Lower leg skin (tissue), 4 donors: ENCODE data around the gene EID3. TPM values are rescaled to one million over a fixed set of nuclear protein-coding genes. Genes with fewer than 3 reads are reported as not detected.

Source experiments
- DNase-seq, 2 donors: peaks; one replicate each; pipeline ENCODE4 v3.0.0-alpha.2; 2019; ENCODE audit warnings: low spot score in 2 of 2
- H3K4me3 ChIP-seq: fragments of 200-600 bp; sonication (generic); 2 replicates; pipeline ENCODE4 v1.5.1; 2017; ENCODE audit warnings: mild to moderate bottlenecking, low read depth; ENCODE audit not compliant: poor library complexity, severe bottlenecking
- POLR2A ChIP-seq, 2 donors: fragments of 450-650 bp; IDR thresholded peaks; one replicate each; pipeline ENCODE4 v1.6.1; 2016 to 2017; ENCODE audit warnings: antibody characterized with exemption in 2 of 2, mild to moderate bottlenecking in 1 of 2, moderate library complexity in 1 of 2
- WGBS, 2 donors: methylation state at CpG; one replicate each; pipeline ENCODE4 v1.1.5; 2018; 5-methylcytosine and 5-hydroxymethylcytosine counted together
- intact Hi-C: fragments of 100-400 bp; cut with DNase I; formaldehyde crosslinking; loops from one replicate; pipeline ENCODE4 v1.15.0; 2023; ENCODE audit warnings: low total_unique reads
- total RNA-seq, 4 donors: library from RNA; depleted of rRNA; stranded (reverse); fragments of >200 nt; gene quantifications; one replicate each; pipeline ENCODE4 v1.1.0, GENCODE V29; 2016
- TF ChIP-seq, protein P1 (sequence below), 3 donors: fragments of 450-650 bp; IDR thresholded peaks; one replicate each; pipeline ENCODE4 v1.5.1; 2016; ENCODE audit warnings: antibody characterized with exemption in 3 of 3, mild to moderate bottlenecking in 3 of 3, moderate library complexity in 2 of 3

Gene EID3
- total RNA-seq, 4 donors from 2014 or later = 1.1 to 3.6 (median 3.1) TPM

GRCh38 chr12:104280111-104280510 is 23.4 kb upstream of the EID3 start:
- TF ChIP-seq, protein P1, sequence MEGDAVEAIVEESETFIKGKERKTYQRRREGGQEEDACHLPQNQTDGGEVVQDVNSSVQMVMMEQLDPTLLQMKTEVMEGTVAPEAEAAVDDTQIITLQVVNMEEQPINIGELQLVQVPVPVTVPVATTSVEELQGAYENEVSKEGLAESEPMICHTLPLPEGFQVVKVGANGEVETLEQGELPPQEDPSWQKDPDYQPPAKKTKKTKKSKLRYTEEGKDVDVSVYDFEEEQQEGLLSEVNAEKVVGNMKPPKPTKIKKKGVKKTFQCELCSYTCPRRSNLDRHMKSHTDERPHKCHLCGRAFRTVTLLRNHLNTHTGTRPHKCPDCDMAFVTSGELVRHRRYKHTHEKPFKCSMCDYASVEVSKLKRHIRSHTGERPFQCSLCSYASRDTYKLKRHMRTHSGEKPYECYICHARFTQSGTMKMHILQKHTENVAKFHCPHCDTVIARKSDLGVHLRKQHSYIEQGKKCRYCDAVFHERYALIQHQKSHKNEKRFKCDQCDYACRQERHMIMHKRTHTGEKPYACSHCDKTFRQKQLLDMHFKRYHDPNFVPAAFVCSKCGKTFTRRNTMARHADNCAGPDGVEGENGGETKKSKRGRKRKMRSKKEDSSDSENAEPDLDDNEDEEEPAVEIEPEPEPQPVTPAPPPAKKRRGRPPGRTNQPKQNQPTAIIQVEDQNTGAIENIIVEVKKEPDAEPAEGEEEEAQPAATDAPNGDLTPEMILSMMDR (IDR thresholded peaks at IDR 0.05) = no peak
- TF ChIP-seq POLR2A (IDR thresholded peaks at IDR 0.05) = no peak
- 92 to 100% methylated on average over 1 of the region's 1 CpG for WGBS, 2 donors
- intact Hi-C loops = no loop called here
- DNase-seq = no peak
- no peak overlapping the region for H3K4me3 ChIP-seq

DNA sequence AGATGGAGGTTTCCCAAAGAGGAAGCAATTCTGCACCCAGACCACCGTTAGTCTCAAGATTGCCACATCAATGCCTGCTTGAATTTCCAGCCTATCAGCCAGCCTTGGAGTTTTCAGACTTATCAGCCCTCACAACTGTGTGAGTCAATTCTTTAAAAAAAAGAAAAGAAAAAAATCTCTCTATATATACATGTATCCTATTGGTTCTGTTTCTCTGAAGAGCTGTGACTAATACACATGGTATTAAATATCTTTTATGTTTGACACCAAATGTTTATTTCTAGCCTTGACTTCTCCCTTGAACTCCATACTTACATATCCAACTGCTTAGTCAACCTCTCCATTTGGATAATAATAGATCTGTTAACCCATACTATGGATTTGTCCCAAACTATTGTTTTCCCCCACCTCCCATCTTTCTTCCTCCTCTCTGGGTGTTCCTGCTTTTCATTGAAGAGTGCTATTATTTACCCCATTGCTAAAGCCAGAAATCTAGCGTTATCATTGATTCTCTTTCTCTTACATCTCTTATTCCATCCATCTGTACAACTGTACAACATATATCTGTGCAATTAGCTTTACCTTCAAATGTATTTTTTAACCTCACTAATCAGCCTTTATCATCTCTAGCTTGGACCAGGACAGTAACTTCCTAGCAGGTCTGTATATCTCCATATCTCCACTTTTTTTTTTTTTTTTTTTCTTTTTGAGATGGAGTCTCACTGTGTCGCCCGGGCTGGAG is 22.7 kb upstream of the EID3 start:
- WGBS, 2 donors = 57 to 67% methylated on average over 4 of the region's 4 CpGs
- no peak for DNase-seq
- intact Hi-C loops = no loop called here
- TF ChIP-seq, protein P1 (IDR thresholded peaks at IDR 0.05) = no peak
- no peak for TF ChIP-seq POLR2A (IDR thresholded peaks at IDR 0.05)
- no peak overlapping the region for H3K4me3 ChIP-seq

DNA sequence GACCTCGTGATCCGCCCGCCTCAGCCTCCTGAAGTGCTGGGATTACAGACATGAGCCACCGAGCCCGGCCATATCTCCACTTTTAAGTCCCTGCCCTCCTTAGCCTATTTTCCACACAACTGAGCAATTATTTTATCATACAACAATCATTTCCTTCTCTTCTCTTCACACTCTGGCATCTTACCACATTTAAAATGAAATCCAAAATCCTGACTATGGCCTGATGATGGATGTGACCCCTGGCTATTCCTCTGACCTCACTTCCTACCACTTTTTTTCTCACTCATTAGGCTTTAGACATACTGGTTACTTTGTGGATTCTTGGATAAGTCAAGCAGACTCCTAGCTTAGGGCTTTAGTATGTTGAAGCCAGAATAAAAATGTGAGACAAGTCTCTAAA is 21.9 kb upstream of the EID3 start:
- intact Hi-C loops = no loop called here
- WGBS, 2 donors = 91 to 92% methylated on average over 5 of the region's 5 CpGs
- H3K4me3 ChIP-seq = no peak overlapping the region
- TF ChIP-seq POLR2A (IDR thresholded peaks at IDR 0.05) = no peak
- TF ChIP-seq, protein P1 (IDR thresholded peaks at IDR 0.05) = no peak
- DNase-seq = no peak

GRCh38 chr12:104282109-104282508 is 21.4 kb upstream of the EID3 start:
- DNase-seq = no peak
- H3K4me3 ChIP-seq = no peak overlapping the region
- intact Hi-C loops = no loop called here
- TF ChIP-seq, protein P1 (IDR thresholded peaks at IDR 0.05) = no peak
- TF ChIP-seq POLR2A (IDR thresholded peaks at IDR 0.05) = no peak

- intact Hi-C loops = no loop called here
- TF ChIP-seq, protein P1 (IDR thresholded peaks at IDR 0.05) = no peak
- no peak for TF ChIP-seq POLR2A (IDR thresholded peaks at IDR 0.05)
- DNase-seq = no peak
- 54 to 72% methylated on average over 3 of the region's 3 CpGs for WGBS, 2 donors
- H3K4me3 ChIP-seq = no peak overlapping the region
Measured at GRCh38 chr12:104285740-104286515, 17.6 kb upstream of the EID3 start.
